HPDE6-E6E7 (cell line): ENCODE measurements around the gene AGPAT4.
A peak's percentile ranks its signal among the peaks of the same experiment; 100 is the strongest.
"Not testable (repeated sequence)": the region's sequence is repeated elsewhere in the genome, so short reads cannot be mapped to it uniquely, and the experiment has no call there.

ENCODE experiments used
- DNase-seq: peaks from one replicate; pipeline ENCODE4 v3.0.0; 2011; ENCODE audit warnings: missing footprints; ENCODE audit errors: extremely low spot score

The AGPAT4 gene

GRCh38 chr6:161200610-161201370 is 73.1 kb downstream of the AGPAT4 start:
- no peak for DNase-seq

- DNase-seq: no peak
Measured at GRCh38 chr6:161199850-161200249, 74.0 kb downstream of the AGPAT4 start.

- no peak for DNase-seq
Measured at GRCh38 chr6:161198783-161199460, 74.9 kb downstream of the AGPAT4 start.

GRCh38 chr6:161198176-161198575 is 75.7 kb downstream of the AGPAT4 start:
- no peak for DNase-seq

DNA sequence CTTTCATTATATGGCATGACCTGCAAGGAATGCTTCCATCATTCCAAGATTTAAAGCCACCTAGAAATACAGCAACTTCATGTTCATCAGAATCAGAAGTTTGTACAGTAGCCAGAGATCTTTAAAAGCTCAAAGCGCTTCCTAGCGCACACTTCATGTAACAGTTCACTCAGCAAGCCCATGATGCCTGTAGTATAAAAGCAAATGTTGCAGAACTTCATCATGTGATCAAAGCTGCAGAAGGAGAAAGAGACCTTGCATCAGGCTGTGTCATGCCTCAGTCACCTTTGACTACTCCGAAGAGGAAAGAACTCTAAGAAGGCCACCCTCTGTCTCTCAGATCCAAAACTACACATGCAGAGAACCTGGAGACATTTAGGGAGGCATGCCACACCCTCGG is 78.5 kb downstream of the AGPAT4 start:
- no peak for DNase-seq

DNA sequence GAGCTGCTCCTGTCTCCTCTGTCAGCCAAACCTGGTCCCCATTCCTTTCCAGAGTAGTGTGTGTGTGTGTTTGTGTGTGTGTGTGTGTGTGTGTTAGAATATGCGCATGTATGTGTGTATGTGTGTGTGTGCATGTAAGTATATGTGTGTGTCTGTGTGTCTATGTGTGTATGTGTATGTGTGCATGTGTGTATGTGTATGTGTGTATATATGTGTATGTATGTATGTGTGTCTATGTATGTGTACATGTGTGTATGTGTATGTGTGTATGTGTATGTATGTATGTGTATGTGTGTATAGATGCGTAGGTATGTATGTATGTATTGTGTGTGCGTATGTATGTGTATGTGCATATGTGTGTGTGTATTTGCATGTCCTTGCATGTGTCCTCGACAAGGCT is 79.5 kb downstream of the AGPAT4 start:
- DNase-seq: no peak

- no peak for DNase-seq
Measured at GRCh38 chr6:161192636-161193411, 81.0 kb downstream of the AGPAT4 start.

DNA sequence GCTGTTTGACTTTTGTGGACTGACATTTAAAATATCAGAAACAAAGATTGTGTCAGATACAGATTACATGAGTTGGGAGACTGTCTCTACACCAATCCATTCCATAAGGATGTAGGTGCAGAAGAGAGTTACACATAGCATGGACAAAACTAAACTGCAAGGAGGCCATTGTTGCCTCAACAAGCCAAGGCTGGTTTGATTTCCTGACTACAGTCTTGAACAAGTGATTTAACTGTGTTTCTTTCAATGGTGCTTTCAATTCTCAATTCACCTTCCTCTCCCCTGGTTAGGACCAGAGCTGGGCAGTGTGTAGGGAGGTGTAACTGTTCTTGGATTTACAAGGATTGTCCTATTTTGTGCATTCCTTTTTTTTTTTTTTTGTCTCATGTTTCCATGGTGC is 82.2 kb downstream of the AGPAT4 start:
- DNase-seq: no peak

DNA sequence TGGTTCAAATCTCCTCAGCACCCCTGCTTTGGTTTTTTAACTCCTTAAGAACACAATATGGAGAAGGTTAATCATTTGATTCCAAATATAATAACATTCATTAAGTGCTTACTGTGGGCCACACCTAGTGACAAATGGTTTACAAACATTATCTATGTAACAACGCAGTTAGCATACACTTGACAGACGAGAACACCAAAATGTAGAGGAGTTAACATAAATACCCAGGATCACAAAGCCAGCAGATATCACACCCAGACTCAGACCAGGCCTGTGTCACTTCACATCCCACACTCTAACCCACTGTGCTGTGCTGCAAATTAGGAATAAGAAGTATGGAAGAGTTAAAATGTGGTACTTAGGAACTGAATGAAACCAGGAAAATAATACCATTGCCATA is 82.9 kb downstream of the AGPAT4 start:
- no peak for DNase-seq

GRCh38 chr6:161189891-161190290 is 84.0 kb downstream of the AGPAT4 start:
- no peak for DNase-seq

DNA sequence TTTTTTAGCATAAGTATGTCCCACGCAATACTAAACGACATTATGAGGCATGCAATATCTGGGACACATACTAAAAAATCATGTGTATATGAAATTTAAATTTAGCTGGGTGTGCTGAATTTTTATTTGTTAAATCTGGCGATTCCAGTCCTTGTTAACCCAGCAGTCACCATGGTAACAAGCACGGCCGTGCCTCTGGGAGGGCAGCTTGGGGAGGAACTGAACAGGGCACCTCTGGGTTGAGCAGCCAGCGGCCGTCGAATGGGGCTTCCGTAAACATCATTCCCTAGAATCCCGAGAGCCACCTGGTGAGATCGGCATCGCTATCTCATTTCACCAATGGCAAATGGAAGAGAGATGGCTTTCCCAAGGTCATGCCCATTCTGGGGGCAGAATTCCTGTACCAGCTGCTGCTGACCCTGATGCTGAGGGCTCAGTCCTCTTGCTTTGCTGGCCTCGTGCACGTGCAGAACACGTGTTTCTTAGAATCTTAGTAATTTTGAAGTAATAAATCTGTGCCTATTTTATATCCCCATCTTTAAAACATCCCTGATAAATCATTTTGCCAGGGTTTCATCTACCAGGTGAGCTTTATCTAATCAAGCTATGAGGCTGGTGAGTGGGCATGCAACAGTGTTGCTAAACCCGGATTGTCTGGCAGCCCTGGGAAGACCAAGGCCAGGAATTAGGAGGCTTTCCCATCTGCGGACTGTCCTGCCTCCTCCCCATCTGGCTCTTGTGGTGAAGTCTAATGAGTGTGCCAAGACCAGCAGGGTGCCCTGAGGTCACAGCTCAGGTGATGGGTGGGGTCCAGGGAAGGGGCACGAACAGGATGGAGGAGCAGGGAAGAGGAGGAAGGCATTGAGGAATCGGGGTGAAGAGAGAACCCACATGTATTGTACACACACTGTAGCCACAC is 85.1 kb downstream of the AGPAT4 start:
- no peak for DNase-seq

DNA sequence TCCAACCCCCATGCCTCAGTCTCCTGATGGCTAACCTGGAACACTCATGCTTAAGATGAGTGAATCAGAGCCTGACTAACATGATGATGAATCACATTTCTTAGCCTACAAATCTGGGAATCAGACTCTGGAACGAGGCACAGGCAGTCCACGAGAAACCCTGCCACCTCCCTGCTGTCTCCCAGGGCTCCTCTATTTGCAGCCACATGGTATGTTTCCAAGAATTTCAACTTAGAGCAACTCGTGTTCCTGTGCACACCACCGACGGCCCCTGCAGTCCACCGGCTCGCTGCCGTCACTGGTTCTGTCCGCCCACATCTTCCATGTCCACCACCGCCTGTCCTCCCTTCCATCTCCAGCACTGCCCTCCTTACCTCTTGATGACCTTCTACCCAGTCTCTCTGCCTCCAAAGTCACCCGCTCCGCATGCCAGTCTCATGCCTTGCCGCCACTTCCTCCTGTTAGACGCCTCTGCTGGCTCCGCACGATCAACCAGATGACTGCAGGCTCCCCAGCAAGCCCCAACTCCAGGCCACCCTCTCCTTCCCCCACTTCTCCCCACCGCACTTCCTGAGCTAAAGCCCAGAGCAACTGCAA is 87.6 kb downstream of the AGPAT4 start:
- peak; percentile 89 for DNase-seq

- no peak for DNase-seq
Measured at GRCh38 chr6:161181121-161181520, 92.7 kb downstream of the AGPAT4 start.

DNA sequence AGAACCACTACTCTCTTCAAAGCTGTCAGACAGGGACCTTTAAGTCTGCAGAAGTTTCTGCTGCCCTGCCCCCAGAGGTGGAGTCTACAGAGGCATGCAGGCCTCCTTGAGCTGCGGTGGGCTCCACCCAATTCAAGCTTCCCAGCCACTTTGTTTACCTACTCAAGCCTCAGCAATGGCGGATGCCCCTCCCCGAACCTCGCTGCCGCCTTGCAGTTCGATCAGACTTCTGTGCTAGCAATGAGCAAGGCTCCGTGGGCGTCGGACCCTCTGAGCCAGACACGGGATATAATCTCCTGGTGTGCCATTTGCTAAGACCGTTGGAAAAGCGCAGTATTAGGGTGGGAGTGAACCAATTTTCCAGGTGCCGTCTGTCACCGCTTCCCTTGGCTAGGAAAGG is 95.7 kb downstream of the AGPAT4 start:
- DNase-seq: not testable (repeated sequence)

GRCh38 chr6:161176428-161176827 is 97.4 kb downstream of the AGPAT4 start:
- not testable (repeated sequence) for DNase-seq

DNA sequence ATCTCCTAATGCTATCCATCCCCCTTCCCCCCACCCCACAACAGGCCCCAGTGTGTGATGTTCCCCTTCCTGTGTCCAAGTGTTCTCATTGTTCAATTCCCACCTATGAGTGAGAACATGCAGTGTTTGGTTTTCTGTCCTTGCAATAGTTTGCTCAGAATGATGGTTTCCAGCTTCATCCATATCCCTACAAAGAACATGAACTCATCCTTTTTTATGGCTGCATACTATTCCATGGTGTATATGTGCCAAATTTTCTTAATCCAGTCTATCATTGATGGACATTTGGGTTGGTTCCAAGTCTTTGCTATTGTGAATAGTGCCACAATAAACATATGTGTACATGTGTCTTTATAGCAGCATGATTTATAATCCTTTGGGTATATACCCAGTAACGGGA is 101.1 kb downstream of the AGPAT4 start:
- not testable (repeated sequence) for DNase-seq

GRCh38 chr6:161171207-161171606 is 102.7 kb downstream of the AGPAT4 start:
- no peak for DNase-seq

GRCh38 chr6:161169696-161170095 is 104.2 kb downstream of the AGPAT4 start:
- peak; percentile 20 for DNase-seq

DNA sequence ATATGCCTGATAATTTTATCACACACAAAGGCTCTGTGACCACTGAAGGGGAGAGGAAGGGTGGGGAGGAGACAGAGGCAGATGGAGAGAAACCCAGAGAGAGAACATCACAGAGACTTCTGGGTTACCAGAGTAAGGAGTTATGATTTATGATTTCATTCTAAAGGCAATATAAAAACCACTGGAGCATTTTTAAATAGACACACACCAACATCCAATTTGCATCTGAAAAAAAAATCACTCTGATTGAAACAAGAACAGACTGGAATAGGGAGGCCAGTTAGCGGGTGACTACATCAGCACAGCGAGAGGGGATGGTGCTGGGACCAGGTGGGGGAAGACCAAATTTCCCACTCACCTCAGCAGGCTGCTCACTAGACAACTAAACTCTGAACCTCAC is 104.8 kb downstream of the AGPAT4 start:
- DNase-seq: no peak

- DNase-seq: peak; percentile 78
Measured at GRCh38 chr6:161168281-161168891, 105.5 kb downstream of the AGPAT4 start.

GRCh38 chr6:161166677-161167076 is 107.2 kb downstream of the AGPAT4 start:
- no peak for DNase-seq
